Activated naive CD8-positive, alpha-beta T cell treated with anti-CD3 and anti-CD28 coated beads, Interleukin-2, amount 50 U/mL, for 16 hours (primary cell): ENCODE measurements around the gene TTC7B.

Experiments
- DNase-seq: peaks from one replicate; pipeline ENCODE4 v3.0.0-alpha.2; 2020; ENCODE audit warnings: low read depth, low spot score

TTC7B gene

GRCh38 chr14:90558983-90559590, 257.1 kb downstream of the TTC7B start:
- DNase-seq: no peak

DNA sequence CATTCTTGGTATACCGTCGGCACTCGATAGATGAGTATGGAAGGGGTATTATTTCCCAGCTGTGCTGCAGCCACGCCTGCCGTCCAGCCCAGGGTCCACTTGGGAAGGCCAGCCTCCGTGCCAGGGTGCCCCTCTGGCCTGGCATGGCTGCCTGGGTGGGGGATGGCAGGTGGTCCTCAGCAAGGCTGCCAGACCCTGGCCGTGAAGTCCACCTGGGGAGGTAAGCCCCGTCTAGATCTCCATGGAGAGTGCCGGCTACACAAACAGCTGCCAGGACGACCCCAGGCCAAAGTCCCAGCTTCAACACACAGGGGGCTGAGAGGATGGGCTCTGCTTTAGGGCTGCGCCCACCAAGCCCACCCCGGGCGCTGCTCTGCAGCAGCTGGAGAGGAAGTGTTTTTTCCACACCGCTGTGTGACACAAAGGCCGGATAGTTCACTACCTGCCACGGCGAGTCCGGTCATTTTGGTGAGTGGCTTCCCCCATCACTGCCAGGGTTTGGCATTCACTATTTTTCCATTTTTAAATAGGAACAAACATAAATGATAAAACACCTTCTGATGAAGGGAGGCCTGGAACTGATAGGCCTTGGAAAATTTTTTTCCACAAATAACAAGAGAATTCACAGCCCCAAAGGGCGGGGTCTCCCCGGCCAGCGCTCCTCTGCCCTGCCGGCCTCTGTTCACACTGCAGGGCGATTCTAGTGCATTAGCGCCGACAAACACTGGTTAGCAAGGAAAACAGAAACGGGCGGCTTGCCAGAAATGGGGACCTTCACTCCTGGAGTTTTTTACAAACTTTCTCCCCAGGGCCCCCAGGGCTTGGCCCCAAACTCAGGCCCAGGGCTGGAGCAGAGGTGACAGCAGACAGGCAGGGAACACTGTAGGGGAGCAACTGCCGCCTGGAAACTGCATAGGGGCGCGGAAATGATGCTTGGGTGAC, 257.9 kb downstream of the TTC7B start:
- no peak for DNase-seq

DNA sequence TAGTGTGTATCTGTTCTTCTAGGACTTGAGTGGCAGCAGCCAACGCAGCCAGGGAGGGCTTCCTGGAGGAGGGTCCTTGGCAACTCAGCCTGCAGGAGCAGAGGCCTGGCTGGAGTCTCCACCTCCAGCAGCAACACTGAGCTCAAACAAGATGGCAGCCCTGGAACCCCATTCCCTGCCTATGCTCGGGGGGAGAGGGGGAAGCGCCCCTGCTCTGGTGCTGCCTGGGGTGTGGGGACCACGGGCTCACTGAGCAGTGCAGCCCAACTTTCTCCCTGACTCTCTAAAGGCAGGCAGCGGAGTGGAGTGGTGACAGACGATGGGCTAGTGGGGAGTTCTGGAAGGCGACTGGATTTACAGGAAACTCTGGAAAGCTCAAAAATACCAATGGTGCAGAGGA, 258.7 kb downstream of the TTC7B start:
- no peak for DNase-seq

- DNase-seq: no peak
These were observed 259.4 kb downstream of the TTC7B start for GRCh38 chr14:90556666-90557450.

DNA sequence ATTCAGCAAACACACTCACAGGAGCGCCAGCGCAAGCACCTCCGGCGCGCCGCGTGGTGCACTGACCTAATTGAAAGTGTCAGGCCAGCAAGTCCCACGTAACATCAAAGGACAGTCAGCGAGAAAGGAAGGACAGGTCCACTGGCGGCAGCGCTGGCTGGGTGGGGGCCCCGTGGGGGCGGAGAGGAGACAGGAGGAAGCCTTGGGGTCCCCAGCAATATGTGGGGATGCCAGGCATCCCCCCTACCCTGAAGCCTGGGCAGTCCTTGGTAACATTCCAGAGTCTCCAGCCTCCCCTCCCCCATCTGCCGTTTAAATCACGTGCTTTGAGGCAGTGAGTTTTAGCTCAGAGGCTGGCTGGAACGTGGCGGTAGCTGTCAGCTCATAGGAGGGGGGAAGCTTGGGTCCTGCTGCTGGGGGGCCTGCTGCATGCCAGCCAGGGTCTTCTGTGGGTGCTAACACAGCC, 260.2 kb downstream of the TTC7B start:
- no peak for DNase-seq

DNA sequence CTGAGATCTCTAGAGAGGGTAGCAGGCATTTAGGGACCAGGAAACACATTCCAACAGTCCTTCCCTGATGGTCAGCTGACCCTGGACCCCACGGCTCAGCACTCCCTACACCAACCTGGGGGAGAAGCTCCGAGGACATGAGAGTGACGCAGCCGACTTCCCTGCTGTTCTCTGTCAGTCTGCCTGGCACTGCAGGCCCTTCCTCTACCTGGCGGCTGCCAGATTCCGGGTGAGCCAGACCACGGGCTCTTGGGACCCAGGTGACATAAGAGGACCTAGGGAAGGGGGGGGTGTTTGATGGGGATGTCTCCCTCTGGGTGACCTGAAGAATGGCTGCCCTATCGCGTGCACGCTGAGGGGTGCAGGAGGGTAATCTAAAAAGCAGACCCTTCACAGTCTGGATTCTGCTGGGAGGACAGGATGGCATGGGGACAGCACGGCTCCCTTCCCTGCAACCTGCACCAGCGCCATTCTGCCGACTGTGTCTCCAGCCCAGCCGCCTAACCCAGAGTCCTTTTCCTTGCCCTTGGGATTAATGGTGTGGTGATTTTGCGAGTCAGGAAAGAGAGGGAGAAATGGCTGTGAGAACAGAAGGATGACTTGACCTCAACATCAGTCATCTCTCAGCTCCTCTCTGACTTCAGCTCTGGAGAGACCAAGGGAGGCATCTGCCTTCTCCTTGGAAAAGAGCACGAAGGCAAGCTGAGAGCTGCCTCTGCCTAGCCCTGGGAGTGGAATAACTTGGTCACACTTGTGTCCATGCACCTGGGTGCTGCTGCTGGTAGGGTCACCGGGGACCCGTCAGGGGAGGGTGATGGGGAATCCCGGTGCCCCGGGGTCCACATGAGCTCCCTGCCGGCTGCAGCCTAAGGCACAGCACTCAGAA, 260.9 kb downstream of the TTC7B start:
- DNase-seq: no peak

DNA sequence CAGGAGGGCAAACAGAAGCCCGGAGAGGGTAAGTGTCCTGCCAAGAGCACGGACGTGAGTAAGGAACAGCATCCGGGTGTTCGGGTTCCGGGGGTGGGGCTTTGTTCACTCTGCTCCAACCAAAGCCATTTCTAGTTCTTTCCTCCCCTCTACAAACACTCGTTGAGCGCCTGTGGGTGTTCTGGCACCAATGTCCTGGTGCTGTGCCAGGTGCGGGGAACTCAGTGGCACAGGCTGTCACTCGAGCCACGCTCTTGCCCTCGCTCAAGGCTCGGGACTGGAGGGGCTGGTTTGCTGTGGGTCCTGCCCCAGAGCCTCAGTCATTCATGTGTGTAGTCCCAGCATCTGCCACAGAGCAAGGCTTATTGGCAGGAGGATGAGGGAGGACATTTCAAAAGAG, 261.9 kb downstream of the TTC7B start:
- no peak for DNase-seq

DNA sequence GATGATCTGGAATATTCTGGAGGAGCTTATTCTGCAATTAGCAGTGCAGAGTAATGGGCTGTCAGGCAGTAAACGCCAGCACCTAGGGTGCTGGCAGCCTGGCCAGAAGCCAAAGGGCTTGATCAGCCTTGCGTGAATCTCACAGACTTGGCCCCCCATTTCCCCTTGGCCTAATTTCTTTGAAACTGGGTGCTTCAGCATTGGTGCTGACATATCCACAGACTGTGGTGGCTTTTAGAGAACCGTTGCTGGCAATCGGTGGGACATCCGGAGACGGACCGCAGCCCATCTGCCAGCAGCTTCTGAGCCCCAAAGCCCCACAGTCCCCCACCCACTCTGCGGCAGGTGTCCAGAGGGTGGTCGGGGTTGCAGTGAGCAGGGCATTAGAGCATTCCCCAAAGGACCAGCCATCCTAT, 262.3 kb downstream of the TTC7B start:
- no peak for DNase-seq

GRCh38 chr14:90553298-90553920, 262.8 kb downstream of the TTC7B start:
- DNase-seq: no peak

DNA sequence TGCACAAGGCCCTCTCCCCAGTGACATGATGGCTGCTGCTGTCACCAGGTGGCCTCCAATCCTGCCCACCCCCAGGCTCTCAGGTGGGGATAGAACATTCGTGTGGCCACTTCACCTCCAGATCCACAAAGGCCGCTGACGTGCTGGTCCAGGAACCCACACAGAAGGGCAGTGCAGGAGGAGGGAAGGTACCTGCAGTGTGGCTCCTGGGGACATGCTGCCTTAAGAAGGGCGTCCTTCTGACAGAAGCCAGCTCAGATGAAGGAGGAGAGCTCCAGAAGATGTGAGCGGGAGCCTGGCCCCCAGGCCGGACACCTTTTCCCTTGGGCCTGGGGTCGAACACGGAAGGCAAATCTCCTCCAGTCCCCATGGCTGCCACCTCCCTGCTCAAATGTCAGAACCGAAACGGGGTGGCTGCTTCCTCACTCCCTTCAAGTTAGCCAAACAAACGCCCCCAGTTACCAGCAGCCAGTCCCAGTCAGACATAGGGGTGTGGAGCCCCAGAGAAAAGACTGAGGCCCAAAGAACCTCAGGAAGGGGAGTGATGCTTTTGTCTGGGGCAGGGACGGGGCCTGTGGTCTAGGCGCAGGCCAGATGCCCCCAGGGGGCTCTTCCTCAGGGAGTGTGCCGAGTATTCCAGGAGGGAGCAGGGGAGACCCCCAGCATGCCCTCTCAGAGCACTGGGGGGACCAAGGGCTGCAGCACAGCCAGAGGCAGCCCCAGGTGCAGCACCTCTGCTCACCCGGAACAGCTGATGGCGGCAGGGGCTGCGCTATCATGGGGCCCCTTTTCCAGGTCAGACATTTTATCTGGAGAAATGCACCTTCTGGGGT, 263.5 kb downstream of the TTC7B start:
- no peak for DNase-seq

DNA sequence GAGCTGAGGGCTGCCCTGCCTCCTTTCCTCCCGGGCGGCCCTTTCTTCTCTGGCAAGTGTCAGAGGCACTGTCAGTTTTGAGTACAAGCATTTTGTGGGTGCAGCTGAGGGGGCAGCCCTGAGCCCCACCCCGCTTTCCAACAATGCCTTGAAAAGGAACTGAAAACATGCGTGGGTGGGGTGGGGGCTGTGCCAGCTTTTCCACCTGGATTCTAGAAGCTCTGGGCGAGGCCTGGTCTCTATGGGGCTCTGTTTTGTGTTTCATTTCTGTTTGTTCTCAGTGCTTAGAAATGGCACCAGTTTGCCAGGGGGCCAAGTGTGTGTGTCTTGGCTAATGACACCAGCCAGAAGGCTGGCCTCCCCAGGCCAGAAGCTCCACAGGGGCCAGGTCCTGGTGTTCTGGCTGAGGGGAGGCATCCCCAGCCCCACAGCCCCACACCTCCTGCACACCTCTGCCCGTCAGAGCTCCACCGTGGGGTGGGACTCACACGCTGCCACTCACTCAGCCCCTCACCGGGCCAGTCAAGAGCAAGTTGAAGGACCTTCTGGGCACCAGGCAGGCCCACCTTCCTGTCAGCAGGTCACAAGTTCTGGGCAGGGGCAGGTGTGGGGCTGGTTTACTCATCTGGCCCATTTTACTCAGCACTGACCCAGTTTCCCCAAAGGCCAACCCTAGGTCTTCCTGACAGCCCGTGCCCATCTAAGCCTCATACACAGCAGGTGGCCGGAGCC, 264.3 kb downstream of the TTC7B start:
- no peak for DNase-seq

- no peak for DNase-seq
These were observed 265.0 kb downstream of the TTC7B start for GRCh38 chr14:90551070-90551704.

DNA sequence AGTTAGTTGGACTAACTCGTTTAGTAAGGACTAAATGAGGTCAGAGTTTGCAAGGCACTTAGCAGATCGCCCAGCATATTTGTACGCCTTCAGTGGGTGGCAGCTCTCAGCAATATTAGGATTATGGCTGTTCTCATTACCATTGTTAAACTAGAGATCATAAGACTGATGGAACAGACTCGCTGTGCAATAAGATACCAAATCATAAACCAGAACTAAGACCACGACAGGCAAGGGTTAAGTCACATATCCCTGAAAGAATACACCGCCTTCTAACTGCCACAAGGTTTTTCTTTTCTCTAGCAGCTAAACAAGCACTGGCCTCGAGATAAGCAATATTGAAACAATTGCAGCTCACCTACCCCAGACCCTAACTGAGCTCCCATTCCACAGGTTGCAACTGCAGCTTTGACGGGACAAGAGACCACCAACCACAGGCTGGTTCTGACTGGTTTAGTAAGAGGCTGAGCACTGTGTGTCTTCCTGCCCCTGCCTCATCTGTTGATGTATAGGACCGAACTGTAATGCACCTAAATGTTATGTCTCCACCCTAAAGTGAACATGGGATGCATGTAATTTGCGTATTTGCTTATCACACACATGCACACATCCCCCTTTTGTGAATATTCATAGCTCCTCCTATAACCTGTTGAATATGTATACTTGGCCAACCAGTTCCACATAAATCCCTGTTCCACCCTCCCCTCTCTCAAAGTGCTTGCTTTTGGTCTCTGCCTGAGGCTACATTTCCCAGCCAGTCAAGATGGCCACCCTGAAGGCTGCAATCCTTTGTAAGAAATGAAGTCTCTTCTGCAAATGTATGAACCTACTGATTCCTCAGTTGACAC, 266.2 kb downstream of the TTC7B start:
- no peak for DNase-seq

- no peak for DNase-seq
These were observed 267.8 kb downstream of the TTC7B start for GRCh38 chr14:90548455-90548854.

DNA sequence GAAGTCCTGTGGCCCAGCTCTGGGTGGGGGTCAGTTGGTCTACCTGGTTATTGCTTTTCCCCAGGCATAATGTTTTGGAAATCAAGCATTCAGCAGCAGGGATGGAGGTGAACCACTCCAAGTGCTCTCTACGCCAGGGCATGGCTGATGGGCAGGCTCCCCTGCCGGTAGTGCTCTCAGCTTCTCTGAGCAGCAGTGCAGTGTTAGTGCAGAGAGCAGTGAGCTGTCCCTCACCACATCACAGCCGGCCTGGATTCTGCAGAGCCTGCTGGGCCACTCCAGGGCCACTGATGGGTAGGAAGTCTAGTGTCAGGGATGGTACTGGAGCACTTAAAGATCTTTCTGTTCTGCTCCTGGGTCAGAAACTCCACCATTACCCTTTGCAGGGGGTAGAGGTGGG, 268.3 kb downstream of the TTC7B start:
- no peak for DNase-seq

- no peak for DNase-seq
These were observed 269.0 kb downstream of the TTC7B start for GRCh38 chr14:90547250-90547649.

DNA sequence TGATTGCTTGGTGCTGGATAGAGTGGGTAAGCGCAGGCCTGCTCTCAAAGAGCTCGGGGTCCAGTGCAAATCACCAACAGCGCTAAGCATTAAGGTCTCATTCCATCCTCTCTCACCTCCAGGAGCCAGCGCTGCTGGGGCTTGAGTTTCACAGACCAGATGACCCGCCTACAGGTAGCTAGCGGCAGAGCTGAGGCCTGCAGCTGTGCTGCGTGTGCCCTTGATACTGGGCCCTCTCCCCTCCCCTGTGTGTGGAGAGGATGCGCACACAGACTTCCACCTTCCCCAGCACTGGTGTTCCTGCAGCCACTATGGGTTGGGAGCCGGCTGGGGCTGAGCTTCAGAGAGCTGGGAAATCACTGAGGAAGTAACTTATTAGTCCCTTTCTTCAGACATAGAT, 269.5 kb downstream of the TTC7B start:
- no peak for DNase-seq
